Lung (tissue), 12 donors: ENCODE measurements around the gene CEP85L. TPM values are rescaled to one million over a fixed set of nuclear protein-coding genes. Genes with fewer than 3 reads are reported as not detected.

ENCODE experiments used
- ATAC-seq: fragments of 200-7000 bp; cut with Tn5 transposase; one replicate; pipeline ENCODE4 v1.9.1; 2020; ENCODE audit warnings: moderate number of reproducible peaks; ENCODE audit not compliant: insufficient read depth, low FRiP score
- DNase-seq, 3 donors: peaks; one replicate each; pipeline ENCODE4 v3.0.0-alpha.2; 2013 to 2017
- H3K27ac ChIP-seq, 2 donors: one replicate each; pipeline ENCODE4 v1.5.1; 2013; ENCODE audit warnings: mild to moderate bottlenecking in 2 of 2, moderate library complexity in 2 of 2, control low read depth in 1 of 2, inconsistent platforms in 1 of 2, low read depth in 1 of 2, low read length in 1 of 2
- H3K27me3 ChIP-seq, 3 donors: one replicate each; pipeline ENCODE4 v1.5.1; 2013; ENCODE audit warnings: low read length in 2 of 3; ENCODE audit not compliant: control insufficient read depth in 3 of 3, insufficient read depth in 3 of 3
- H3K36me3 ChIP-seq, 4 donors: one replicate each; pipeline ENCODE4 v1.5.1; 2013; ENCODE audit warnings: low read length in 4 of 4, mild to moderate bottlenecking in 1 of 4, moderate library complexity in 1 of 4; ENCODE audit not compliant: control insufficient read depth in 4 of 4, insufficient read depth in 4 of 4
- H3K4me1 ChIP-seq, 5 donors: one replicate each; pipeline ENCODE4 v1.5.1; 2013; ENCODE audit warnings: low read length in 5 of 5, mild to moderate bottlenecking in 2 of 5, moderate library complexity in 1 of 5; ENCODE audit not compliant: control insufficient read depth in 5 of 5, insufficient read depth in 5 of 5
- H3K4me3 ChIP-seq: one replicate; pipeline ENCODE4 v1.5.1; 2013; ENCODE audit warnings: mild to moderate bottlenecking, control low read depth, moderate library complexity
- H3K9ac ChIP-seq, 2 donors: one replicate each; pipeline ENCODE4 v1.5.1; 2013; ENCODE audit warnings: low read length in 2 of 2, control low read depth in 1 of 2; ENCODE audit not compliant: insufficient read depth in 1 of 2
- H3K9me3 ChIP-seq, 4 donors: one replicate each; pipeline ENCODE4 v1.5.1; 2013; ENCODE audit warnings: low read length in 3 of 4, mild to moderate bottlenecking in 1 of 4, moderate library complexity in 1 of 4; ENCODE audit not compliant: control insufficient read depth in 4 of 4, insufficient read depth in 3 of 4
- CTCF ChIP-seq: IDR thresholded peaks from 2 replicates; pipeline ENCODE4 v1.5.1; 2012; ENCODE audit warnings: mild to moderate bottlenecking; ENCODE audit errors: control extremely low read depth, extremely low read depth
- WGBS, 2 donors: extraction: QIAGEN DNeasy Blood & Tissue Kit; methylation state at CpG; one replicate each; pipeline ENCODE4 v1.1.7; 2013; 5-methylcytosine and 5-hydroxymethylcytosine counted together
- polyA plus RNA-seq, 2 donors: library from polyadenylated mRNA; stranded (reverse); fragments of 200-250 nt; gene quantifications; one replicate each; pipeline ENCODE4 v1.2.1, GENCODE V29; 2013
- total RNA-seq, 2 donors: library from RNA; depleted of rRNA in 1 of 2; stranded (reverse); fragments of >200 nt in 1 of 2; gene quantifications; one replicate each; pipeline ENCODE4 v1.2.1, GENCODE V29; 2014 to 2021
- donor health status: control.
- donor health status: control.
- donor health status: Bipolar disorder and iron deficiency.
- donor health status: healthy.
- donor health status: DM: yes; HTN: yes; CAD: no.

CEP85L gene
- total and polyA plus RNA-seq, 4 donors: 1.3 to 40.8 (median 7.1) TPM

GRCh38 chr6:118584911-118585310 is 66.5 kb downstream of the CEP85L start:
- Histone ChIP-seq H3K27me3 (no peaks in the 10 kb centered on the region), H3K4me3 (no peak overlapping the region), H3K27ac (no peak overlapping the region), H3K4me1 (peaks cover 1 to 12% (median 10%) of the 10 kb centered on the region in 5 donors), H3K9ac (no peak overlapping the region), H3K9me3 (no peaks in the 10 kb centered on the region), H3K36me3 (no peaks in the 10 kb centered on the region)
- DNase-seq (no peak), ATAC-seq (no peak)
- 93 to 98% methylated on average over 5 of the region's 5 CpGs for WGBS, 2 donors
- no peak for TF ChIP-seq CTCF

GRCh38 chr6:118581489-118581959 is 69.9 kb downstream of the CEP85L start:
- ATAC-seq (peak; percentile 58), DNase-seq (no peak)
- peaks cover 0 to 8% (median 6%) of the 10 kb centered on the region in 4 donors for H3K9me3 ChIP-seq

GRCh38 chr6:118580585-118581419 is 70.6 kb downstream of the CEP85L start:
- H3K27me3 ChIP-seq: no peaks in the 10 kb centered on the region
- no peak overlapping the region for H3K27ac ChIP-seq
- peaks cover 0 to 10% (median 7%) of the 10 kb centered on the region in 4 donors for H3K9me3 ChIP-seq
- peaks cover 0 to 12% (median under 1%) of the 10 kb centered on the region in 4 donors for H3K36me3 ChIP-seq
- no peak overlapping the region for H3K4me3 ChIP-seq
- 54 to 55% methylated on average over 10 of the region's 10 CpGs for WGBS, 2 donors
- ATAC-seq (peak; percentile 63), DNase-seq (peak in 2 of 3 donors; percentile 58 to 74)
- H3K4me1 ChIP-seq: peaks cover 0 to 4% (median 0%) of the 10 kb centered on the region in 5 donors
- no peak overlapping the region for H3K9ac ChIP-seq
- peak; percentile 81 for TF ChIP-seq CTCF

More at GRCh38 chr6:118581489-118581959, 69.9 kb downstream of the CEP85L start:
- Histone ChIP-seq H3K9ac (no peak overlapping the region), H3K36me3 (peaks cover 0 to 6% (median 0%) of the 10 kb centered on the region in 4 donors), H3K27ac (no peak overlapping the region), H3K27me3 (no peaks in the 10 kb centered on the region), H3K4me1 (peaks cover 0 to 4% (median 0%) of the 10 kb centered on the region in 5 donors), H3K4me3 (no peak overlapping the region)
- TF ChIP-seq CTCF: no peak
- 66 to 68% methylated on average over 5 of the region's 5 CpGs for WGBS, 2 donors
